Karpas-422 (cell line): ENCODE data around the gene FXYD1. TPM values are rescaled to one million over a fixed set of nuclear protein-coding genes. Genes with fewer than 3 reads are reported as not detected.

Source experiments
- DNase-seq: peaks from one replicate; pipeline ENCODE4 v3.0.0-alpha.2; 2015
- H2AFZ ChIP-seq: fragments of 200-600 bp; sonication (generic); 2 replicates; pipeline ENCODE4 v1.6.1; 2014; ENCODE audit warnings: antibody characterized with exemption, low read length, mixed read lengths
- H3K27ac ChIP-seq: fragments of 200-600 bp; sonication (generic); 2 replicates; pipeline ENCODE4 v1.5.1; 2014; ENCODE audit warnings: mild to moderate bottlenecking, low read length, moderate library complexity
- H3K27me3 ChIP-seq: fragments of 200-600 bp; sonication (generic); 2 replicates; pipeline ENCODE4 v1.6.1; 2014; ENCODE audit warnings: low read length, mixed read lengths
- H3K36me3 ChIP-seq: fragments of 200-600 bp; sonication (generic); 2 replicates; pipeline ENCODE4 v1.6.1; 2014; ENCODE audit warnings: low read length, mixed read lengths; ENCODE audit not compliant: insufficient read depth
- H3K4me1 ChIP-seq: fragments of 200-600 bp; sonication (generic); 2 replicates; pipeline ENCODE4 v1.6.1; 2014; ENCODE audit warnings: mild to moderate bottlenecking, low read length, mixed read lengths
- H3K4me2 ChIP-seq: fragments of 200-600 bp; sonication (generic); 2 replicates; pipeline ENCODE4 v1.6.1; 2014; ENCODE audit warnings: low read length, low read depth, mild to moderate bottlenecking; ENCODE audit not compliant: poor library complexity, severe bottlenecking
- H3K4me3 ChIP-seq: fragments of 200-600 bp; sonication (generic); 2 replicates; pipeline ENCODE4 v1.5.1; 2014; ENCODE audit warnings: mild to moderate bottlenecking, antibody characterized with exemption, low read length, mixed read lengths
- H3K79me2 ChIP-seq: fragments of 200-600 bp; sonication (generic); 2 replicates; pipeline ENCODE4 v1.6.1; 2014; ENCODE audit warnings: mild to moderate bottlenecking, low read length, mixed read lengths
- H3K9ac ChIP-seq: fragments of 200-600 bp; sonication (generic); 2 replicates; pipeline ENCODE4 v1.6.0; 2014; ENCODE audit warnings: low read length
- H3K9me2 ChIP-seq: fragments of 200-600 bp; sonication (generic), shearing (Covaris generic); replicated peaks from 2 replicates; pipeline ENCODE4 v1.6.0; 2014; ENCODE audit warnings: mild to moderate bottlenecking, low read length, moderate library complexity; ENCODE audit not compliant: insufficient read depth
- H3K9me3 ChIP-seq: fragments of 300-700, 200-600 bp; sonication (generic); 2 replicates; pipeline ENCODE4 v1.6.1; 2014; ENCODE audit warnings: low read length, mixed read lengths
- H4K20me1 ChIP-seq: fragments of 200-600 bp; sonication (generic); 2 replicates; pipeline ENCODE4 v1.6.1; 2014; ENCODE audit warnings: mild to moderate bottlenecking, antibody characterized with exemption, low read length, low read depth; ENCODE audit not compliant: insufficient read depth
- total RNA-seq: library from RNA; depleted of rRNA; stranded (reverse); fragments of >200 nt; shearing (Covaris generic); gene quantifications from 2 replicates; pipeline ENCODE4 v1.2.3, GENCODE V29; 2014; ENCODE audit warnings: low replicate concordance

The FXYD1 gene
- total RNA-seq, 1 experiment from 2014 or later: not detected

DNA sequence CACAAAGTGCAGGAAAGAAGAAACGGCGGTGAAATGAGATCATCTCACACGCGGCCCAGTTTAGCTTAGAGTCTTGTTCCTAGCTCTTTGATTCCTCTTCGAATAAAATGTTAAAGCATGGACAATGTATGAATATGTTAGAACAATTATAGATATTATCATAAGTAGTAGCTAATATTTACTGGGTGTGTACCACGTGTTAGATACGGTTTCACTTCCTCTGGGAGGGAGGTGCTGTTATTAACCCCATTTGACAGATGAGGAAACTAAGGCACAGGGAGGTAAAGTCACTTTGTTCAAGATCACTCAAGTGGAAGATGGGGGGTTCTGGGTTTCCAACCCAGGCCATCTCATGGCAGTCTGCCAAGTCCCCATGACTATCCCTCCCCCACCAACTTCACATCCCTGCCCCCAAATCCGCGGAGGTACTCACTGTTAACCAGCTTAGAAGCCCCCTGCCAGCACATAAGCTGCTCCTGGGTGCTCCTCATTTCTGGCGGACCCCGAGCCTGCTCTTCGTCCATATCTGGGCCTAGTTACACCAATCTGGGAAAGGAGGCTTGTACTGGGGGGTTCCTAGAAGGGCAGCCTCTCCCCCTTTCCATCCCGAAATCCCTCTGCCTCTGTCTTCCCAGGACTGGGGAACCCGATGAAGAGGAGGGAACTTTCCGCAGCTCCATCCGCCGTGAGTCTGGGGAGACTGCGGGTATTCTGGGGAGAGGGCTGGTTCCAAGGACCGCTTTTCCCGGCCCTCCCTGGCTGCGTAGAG is 3.4 kb downstream of the FXYD1 start:
- Histone ChIP-seq H3K27me3 (no peaks in the 10 kb centered on the region), H3K9me3 (no peaks in the 10 kb centered on the region), H3K36me3 (no peaks in the 10 kb centered on the region), H3K4me1 (peaks cover 18% of the 10 kb centered on the region), H3K9me2 (no peaks in the 10 kb centered on the region), H3K4me2 (peak overlapping the region; percentile 54), H4K20me1 (no peaks in the 10 kb centered on the region), H3K4me3 (peak overlapping the region; percentile 35; the same call in 1 of the 2 replicates), H3K27ac (no peak overlapping the region), H3K79me2 (no peaks in the 10 kb centered on the region), H3K9ac (peak overlapping the region; percentile 29), H2AFZ (peak overlapping the region; percentile 43; the same call in 1 of the 2 replicates)
- DNase-seq: peak; percentile 60

DNA sequence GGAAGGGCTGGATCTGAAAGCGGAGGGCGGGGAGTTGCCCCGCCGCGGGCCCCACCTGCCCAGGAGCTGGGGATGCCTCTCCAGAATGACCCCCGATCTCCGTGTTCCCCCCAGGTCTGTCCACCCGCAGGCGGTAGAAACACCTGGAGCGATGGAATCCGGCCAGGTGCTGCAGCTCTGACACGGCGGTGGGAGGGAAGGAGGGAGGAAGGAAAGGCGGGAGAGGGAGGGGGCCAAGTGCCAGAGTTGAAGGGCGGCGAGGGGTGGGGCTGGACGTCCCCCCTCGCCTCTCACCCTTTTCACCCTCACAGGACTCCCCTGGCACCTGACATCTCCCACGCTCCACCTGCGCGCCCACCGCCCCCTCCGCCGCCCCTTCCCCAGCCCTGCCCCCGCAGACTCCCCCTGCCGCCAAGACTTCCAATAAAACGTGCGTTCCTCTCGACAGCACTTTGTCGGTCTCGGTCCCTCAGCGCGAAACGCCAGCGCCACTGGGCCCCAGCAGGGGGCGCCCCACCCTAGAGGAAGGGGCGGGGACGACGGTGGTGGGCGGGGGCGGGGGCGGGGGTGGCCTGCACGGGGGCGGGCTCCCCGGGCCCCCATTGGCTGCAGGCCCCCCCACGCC is 4.1 kb downstream of the FXYD1 start:
- Histone ChIP-seq H3K9ac (no peak overlapping the region), H3K4me2 (no peak overlapping the region), H2AFZ (no peak overlapping the region)

GRCh38 chr19:35143231-35143715 is 4.6 kb downstream of the FXYD1 start, which contains the start of gene FXYD7:
TSS of gene FXYD7 (plus strand) at chr19:35143255. CDS start at chr19:35143334, 79 bp downstream.
- H3K4me3 ChIP-seq: no peak within 1 kb of the TSS
- no peaks in the 10 kb centered on the region for H3K9me2 ChIP-seq
- no peaks in the 10 kb centered on the region for H3K9me3 ChIP-seq
- no peak within 1 kb of the TSS for H3K27ac ChIP-seq
- no peak for DNase-seq
- no peak within 1 kb of the TSS for H3K9ac ChIP-seq
- no peaks in the 10 kb centered on the region for H3K79me2 ChIP-seq
- H3K36me3 ChIP-seq: no peaks in the 10 kb centered on the region
- no peaks in the 10 kb centered on the region for H4K20me1 ChIP-seq
- peaks cover 18% of the 10 kb centered on the region for H3K4me1 ChIP-seq
- H3K27me3 ChIP-seq: no peaks in the 10 kb centered on the region
- H3K4me2 ChIP-seq: no peak within 1 kb of the TSS
- H2AFZ ChIP-seq: no peak within 1 kb of the TSS

More for the DNA sequence above, 4.1 kb downstream of the FXYD1 start:
- H3K27me3 ChIP-seq: no peaks in the 10 kb centered on the region
- no peaks in the 10 kb centered on the region for H3K79me2 ChIP-seq
- H3K4me3 ChIP-seq: no peak overlapping the region
- no peaks in the 10 kb centered on the region for H3K9me2 ChIP-seq
- no peaks in the 10 kb centered on the region for H3K36me3 ChIP-seq
- peak; percentile 89 for DNase-seq
- H3K27ac ChIP-seq: no peak overlapping the region
- no peaks in the 10 kb centered on the region for H3K9me3 ChIP-seq
- H4K20me1 ChIP-seq: no peaks in the 10 kb centered on the region
- H3K4me1 ChIP-seq: peaks cover 18% of the 10 kb centered on the region

- H3K4me3 ChIP-seq: no peak overlapping the region
- H2AFZ ChIP-seq: no peak overlapping the region
- no peaks in the 10 kb centered on the region for H3K9me2 ChIP-seq
- H3K4me2 ChIP-seq: no peak overlapping the region
- H3K79me2 ChIP-seq: no peaks in the 10 kb centered on the region
- peaks cover 18% of the 10 kb centered on the region for H3K4me1 ChIP-seq
- H3K27ac ChIP-seq: no peak overlapping the region
- DNase-seq: no peak
- no peak overlapping the region for H3K9ac ChIP-seq
- no peaks in the 10 kb centered on the region for H3K9me3 ChIP-seq
- H4K20me1 ChIP-seq: no peaks in the 10 kb centered on the region
- H3K27me3 ChIP-seq: no peaks in the 10 kb centered on the region
- H3K36me3 ChIP-seq: no peaks in the 10 kb centered on the region
These were observed 5.2 kb downstream of the FXYD1 start for GRCh38 chr19:35143818-35144217.

DNA sequence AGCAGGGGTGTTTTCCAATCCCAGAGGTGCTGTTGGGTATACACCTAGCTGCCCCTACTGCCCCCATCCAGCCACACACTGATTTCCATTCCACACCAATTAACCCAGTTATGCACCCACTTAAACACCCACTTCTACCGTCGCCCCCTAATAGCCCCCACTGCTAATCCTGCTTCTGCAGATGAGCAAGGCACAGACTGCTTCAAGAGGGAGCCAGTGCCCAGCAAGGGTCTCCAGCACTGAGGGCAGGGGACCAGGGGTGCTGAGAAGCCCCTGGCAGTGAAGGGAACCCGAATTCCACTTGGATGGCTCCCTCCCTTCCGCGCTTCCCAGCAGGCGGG is 5.6 kb downstream of the FXYD1 start:
- H3K9ac ChIP-seq: no peak overlapping the region
- H3K4me3 ChIP-seq: no peak overlapping the region
- no peaks in the 10 kb centered on the region for H3K9me2 ChIP-seq
- H3K27ac ChIP-seq: no peak overlapping the region
- no peaks in the 10 kb centered on the region for H3K9me3 ChIP-seq
- no peaks in the 10 kb centered on the region for H3K36me3 ChIP-seq
- no peak overlapping the region for H2AFZ ChIP-seq
- no peak overlapping the region for H3K4me2 ChIP-seq
- no peaks in the 10 kb centered on the region for H3K79me2 ChIP-seq
- peaks cover 18% of the 10 kb centered on the region for H3K4me1 ChIP-seq
- DNase-seq: no peak
- no peaks in the 10 kb centered on the region for H4K20me1 ChIP-seq
- no peaks in the 10 kb centered on the region for H3K27me3 ChIP-seq

- Histone ChIP-seq H3K36me3 (no peaks in the 10 kb centered on the region), H3K4me2 (no peak overlapping the region), H3K27me3 (no peaks in the 10 kb centered on the region), H4K20me1 (no peaks in the 10 kb centered on the region), H3K9me3 (no peaks in the 10 kb centered on the region), H3K79me2 (no peaks in the 10 kb centered on the region), H3K27ac (no peak overlapping the region), H3K9me2 (no peaks in the 10 kb centered on the region), H3K9ac (no peak overlapping the region), H3K4me1 (peaks cover 18% of the 10 kb centered on the region), H3K4me3 (no peak overlapping the region), H2AFZ (no peak overlapping the region)
- no peak for DNase-seq
These were observed 6.2 kb downstream of the FXYD1 start for GRCh38 chr19:35144600-35145436.

- Histone ChIP-seq H3K9me3 (no peaks in the 10 kb centered on the region), H3K9ac (no peak overlapping the region), H3K36me3 (no peaks in the 10 kb centered on the region), H3K4me3 (no peak overlapping the region), H3K4me1 (peaks cover 8% of the 10 kb centered on the region), H3K4me2 (no peak overlapping the region), H2AFZ (no peak overlapping the region), H4K20me1 (no peaks in the 10 kb centered on the region), H3K27me3 (no peaks in the 10 kb centered on the region), H3K9me2 (no peaks in the 10 kb centered on the region), H3K27ac (no peak overlapping the region), H3K79me2 (no peaks in the 10 kb centered on the region)
- DNase-seq: no peak
These were observed 8.3 kb downstream of the FXYD1 start for GRCh38 chr19:35146746-35147459.
